Osteocyte (in vitro differentiated cells): ENCODE data around the gene PAN3. TPM values are rescaled to one million over a fixed set of nuclear protein-coding genes. Genes with fewer than 3 reads are reported as not detected.

ENCODE experiments used
- DNase-seq: peaks from one replicate; pipeline ENCODE4 v3.0.0; 2021; ENCODE audit warnings: mixed read lengths; ENCODE audit not compliant: unreplicated experiment; ENCODE audit errors: extremely low spot score
- H3K27ac Mint-ChIP-seq: one replicate; pipeline ENCODE4 v1.8.0; 2021; ENCODE audit warnings: mild to moderate bottlenecking, mixed read lengths; ENCODE audit not compliant: unreplicated experiment
- H3K27me3 Mint-ChIP-seq: one replicate; pipeline ENCODE4 v1.8.0; 2021; ENCODE audit warnings: mixed read lengths; ENCODE audit not compliant: unreplicated experiment
- H3K36me3 Mint-ChIP-seq: one replicate; pipeline ENCODE4 v1.8.0; 2021; ENCODE audit warnings: mixed read lengths; ENCODE audit not compliant: unreplicated experiment
- H3K4me1 Mint-ChIP-seq: one replicate; pipeline ENCODE4 v1.8.0; 2021; ENCODE audit warnings: mixed read lengths; ENCODE audit not compliant: unreplicated experiment
- H3K4me3 Mint-ChIP-seq: one replicate; pipeline ENCODE4 v1.8.0; 2021; ENCODE audit warnings: mild to moderate bottlenecking, moderate library complexity, mixed read lengths; ENCODE audit not compliant: unreplicated experiment
- H3K9me3 Mint-ChIP-seq: one replicate; pipeline ENCODE4 v1.8.0; 2021; ENCODE audit warnings: mixed read lengths; ENCODE audit not compliant: unreplicated experiment
- CTCF ChIP-seq: fragments of 200-600 bp; sonication (generic); IDR thresholded peaks from 2 replicates; pipeline ENCODE4 v1.5.0; 2021; ENCODE audit warnings: antibody characterized with exemption, mild to moderate bottlenecking, moderate library complexity
- total RNA-seq: library from RNA; stranded (reverse); gene quantifications from 2 replicates; pipeline ENCODE4 v1.2.1, GENCODE V29; 2021

PAN3 gene
- total RNA-seq, 1 donor from 2014 or later = 32.7 TPM

GRCh38 chr13:28326056-28326455 is 187.7 kb downstream of the PAN3 start:
- TF ChIP-seq CTCF = no peak
- no peaks in the 10 kb centered on the region for H3K9me3 Mint-ChIP-seq
- no peak for DNase-seq
- no peaks in the 10 kb centered on the region for H3K36me3 Mint-ChIP-seq
- H3K27ac Mint-ChIP-seq = no peak overlapping the region
- no peak overlapping the region for H3K4me3 Mint-ChIP-seq
- no peaks in the 10 kb centered on the region for H3K27me3 Mint-ChIP-seq
- H3K4me1 Mint-ChIP-seq = peaks cover 37% of the 10 kb centered on the region

- no peak for TF ChIP-seq CTCF
- Mint-ChIP-seq H3K27me3 (no peaks in the 10 kb centered on the region), H3K9me3 (no peaks in the 10 kb centered on the region), H3K4me3 (no peak overlapping the region), H3K36me3 (no peaks in the 10 kb centered on the region), H3K27ac (no peak overlapping the region), H3K4me1 (peaks cover 28% of the 10 kb centered on the region)
- no peak for DNase-seq
Observed at GRCh38 chr13:28327373-28328270, 189.3 kb downstream of the PAN3 start.

- Mint-ChIP-seq H3K4me1 (peaks cover 27% of the 10 kb centered on the region), H3K4me3 (no peak overlapping the region), H3K27me3 (no peaks in the 10 kb centered on the region), H3K36me3 (no peaks in the 10 kb centered on the region), H3K27ac (no peak overlapping the region), H3K9me3 (no peaks in the 10 kb centered on the region)
- DNase-seq = no peak
- no peak for TF ChIP-seq CTCF
Observed at GRCh38 chr13:28328271-28328607, 189.9 kb downstream of the PAN3 start.

- no peak for TF ChIP-seq CTCF
- Mint-ChIP-seq H3K27ac (peak overlapping the region; percentile 73), H3K4me3 (no peak overlapping the region), H3K36me3 (no peaks in the 10 kb centered on the region), H3K4me1 (peaks cover 26% of the 10 kb centered on the region), H3K27me3 (no peaks in the 10 kb centered on the region), H3K9me3 (no peaks in the 10 kb centered on the region)
- DNase-seq = no peak
Observed at GRCh38 chr13:28329395-28330158, 191.2 kb downstream of the PAN3 start.
